ENCODE data around the gene PPP1R12B.
"Not testable (repeated sequence)": the region's sequence is repeated elsewhere in the genome, so short reads cannot be mapped to it uniquely, and the experiment has no call there.

The PPP1R12B gene

GRCh38 chr1:202434059-202434458 lies 85.6 kb downstream of the PPP1R12B start:
- no peak overlapping the region for H3K4me3 ChIP-seq (ENCODE audit: low read depth, low read length)
- TF ChIP-seq CTCF (IDR thresholded peaks at IDR 0.05; ENCODE audit: control insufficient read depth, extremely low read depth, insufficient read depth): no peak
- DNase-seq (ENCODE audit: low read depth): no peak

- no peak overlapping the region for H3K4me3 ChIP-seq (ENCODE audit: low read depth, low read length)
- no peak for DNase-seq (ENCODE audit: low read depth)
- no peak for TF ChIP-seq CTCF (IDR thresholded peaks at IDR 0.05; ENCODE audit: control insufficient read depth, extremely low read depth, insufficient read depth)
These were observed 90.1 kb downstream of the PPP1R12B start for GRCh38 chr1:202438393-202439174.

- no peak for DNase-seq (ENCODE audit: low read depth)
- no peak for TF ChIP-seq CTCF (IDR thresholded peaks at IDR 0.05; ENCODE audit: control insufficient read depth, extremely low read depth, insufficient read depth)
These were observed 90.8 kb downstream of the PPP1R12B start for GRCh38 chr1:202439308-202439707.

GRCh38 chr1:202448140-202448539 lies 99.6 kb downstream of the PPP1R12B start:
- not testable (repeated sequence) for H3K4me3 ChIP-seq (ENCODE audit: low read depth, low read length)

More at GRCh38 chr1:202439308-202439707, 90.8 kb downstream of the PPP1R12B start:
- H3K4me3 ChIP-seq (ENCODE audit: low read depth, low read length): no peak overlapping the region

GRCh38 chr1:202451641-202452040 lies 103.1 kb downstream of the PPP1R12B start:
- not testable (repeated sequence) for DNase-seq (ENCODE audit: low read depth); H3K4me3 ChIP-seq (ENCODE audit: low read depth, low read length)

More at GRCh38 chr1:202448140-202448539, 99.6 kb downstream of the PPP1R12B start:
- not testable (repeated sequence) for DNase-seq (ENCODE audit: low read depth)

- no peak for TF ChIP-seq CTCF (IDR thresholded peaks at IDR 0.05; ENCODE audit: control insufficient read depth, extremely low read depth, insufficient read depth)
- DNase-seq (ENCODE audit: low read depth): no peak
These were observed 104.0 kb downstream of the PPP1R12B start for GRCh38 chr1:202452508-202452907.

GRCh38 chr1:202456372-202457169 lies 108.1 kb downstream of the PPP1R12B start:
- not testable (repeated sequence) for DNase-seq (ENCODE audit: low read depth); H3K4me3 ChIP-seq (ENCODE audit: low read depth, low read length)

More at GRCh38 chr1:202452508-202452907, 104.0 kb downstream of the PPP1R12B start:
- no peak overlapping the region for H3K4me3 ChIP-seq (ENCODE audit: low read depth, low read length)

- H3K4me3 ChIP-seq (ENCODE audit: low read depth, low read length); DNase-seq (ENCODE audit: low read depth): not testable (repeated sequence)
These were observed 110.2 kb downstream of the PPP1R12B start for GRCh38 chr1:202458651-202459050.

- not testable (repeated sequence) for H3K4me3 ChIP-seq (ENCODE audit: low read depth, low read length); DNase-seq (ENCODE audit: low read depth)
These were observed 111.1 kb downstream of the PPP1R12B start for GRCh38 chr1:202459470-202460142.

- not testable (repeated sequence) for DNase-seq (ENCODE audit: low read depth); H3K4me3 ChIP-seq (ENCODE audit: low read depth, low read length)
These were observed 111.6 kb downstream of the PPP1R12B start for GRCh38 chr1:202460143-202460495.

Data from LNCaP clone FGC (cell line).